HL-60 (cell line): ENCODE data around the gene SNORC.

Experiments used
- DNase-seq, 2 experiments: peaks; one replicate each; pipeline ENCODE4 v3.0.0-alpha.2; 2010 to 2020; ENCODE audit warnings: low read depth in 1 of 2, low spot score in 1 of 2
- H3K27ac ChIP-seq: fragments of 250-450 bp; sonication (Bioruptor Pico); replicated peaks from 2 replicates; pipeline ENCODE4 v1.5.1; 2020; ENCODE audit warnings: mild to moderate bottlenecking, moderate library complexity
- H3K27me3 ChIP-seq: fragments of 250-450 bp; sonication (Bioruptor Pico); 2 replicates; pipeline ENCODE4 v1.5.1; 2021; ENCODE audit warnings: mild to moderate bottlenecking, moderate library complexity; ENCODE audit not compliant: insufficient read depth, poor library complexity, severe bottlenecking
- H3K4me3 ChIP-seq: replicated peaks from 2 replicates; pipeline ENCODE4 v1.5.1; 2011; ENCODE audit warnings: mild to moderate bottlenecking, control low read depth, low read length; ENCODE audit not compliant: insufficient read depth
- CTCF ChIP-seq: IDR thresholded peaks from one replicate; pipeline ENCODE4 v1.5.1; 2011; ENCODE audit warnings: low read length, control low read depth, inconsistent platforms; ENCODE audit not compliant: insufficient read depth
- GABPA ChIP-seq: IDR thresholded peaks from 2 replicates; pipeline ENCODE4 v1.6.1; 2012; ENCODE audit warnings: low read depth
- POLR2AphosphoS5 ChIP-seq: IDR thresholded peaks from 2 replicates; pipeline ENCODE4 v1.6.1; 2012; ENCODE audit warnings: low read depth
- SPI1 ChIP-seq: IDR thresholded peaks from 2 replicates; pipeline ENCODE4 v1.6.1; 2012; ENCODE audit warnings: low read depth, mild to moderate bottlenecking, borderline replicate concordance
- TF ChIP-seq, protein P1 (sequence below): IDR thresholded peaks from 2 replicates; pipeline ENCODE4 v1.6.1; 2012; ENCODE audit warnings: low read depth; ENCODE audit not compliant: insufficient replicate concordance

The SNORC gene

GRCh38 chr2:232888099-232888836 lies 18.2 kb downstream of the SNORC start:
- DNase-seq = no peak
- no peak overlapping the region for H3K27ac ChIP-seq
- TF ChIP-seq POLR2AphosphoS5 (no peak), SPI1 (no peak), GABPA (no peak), CTCF (no peak)
- TF ChIP-seq, protein P1, sequence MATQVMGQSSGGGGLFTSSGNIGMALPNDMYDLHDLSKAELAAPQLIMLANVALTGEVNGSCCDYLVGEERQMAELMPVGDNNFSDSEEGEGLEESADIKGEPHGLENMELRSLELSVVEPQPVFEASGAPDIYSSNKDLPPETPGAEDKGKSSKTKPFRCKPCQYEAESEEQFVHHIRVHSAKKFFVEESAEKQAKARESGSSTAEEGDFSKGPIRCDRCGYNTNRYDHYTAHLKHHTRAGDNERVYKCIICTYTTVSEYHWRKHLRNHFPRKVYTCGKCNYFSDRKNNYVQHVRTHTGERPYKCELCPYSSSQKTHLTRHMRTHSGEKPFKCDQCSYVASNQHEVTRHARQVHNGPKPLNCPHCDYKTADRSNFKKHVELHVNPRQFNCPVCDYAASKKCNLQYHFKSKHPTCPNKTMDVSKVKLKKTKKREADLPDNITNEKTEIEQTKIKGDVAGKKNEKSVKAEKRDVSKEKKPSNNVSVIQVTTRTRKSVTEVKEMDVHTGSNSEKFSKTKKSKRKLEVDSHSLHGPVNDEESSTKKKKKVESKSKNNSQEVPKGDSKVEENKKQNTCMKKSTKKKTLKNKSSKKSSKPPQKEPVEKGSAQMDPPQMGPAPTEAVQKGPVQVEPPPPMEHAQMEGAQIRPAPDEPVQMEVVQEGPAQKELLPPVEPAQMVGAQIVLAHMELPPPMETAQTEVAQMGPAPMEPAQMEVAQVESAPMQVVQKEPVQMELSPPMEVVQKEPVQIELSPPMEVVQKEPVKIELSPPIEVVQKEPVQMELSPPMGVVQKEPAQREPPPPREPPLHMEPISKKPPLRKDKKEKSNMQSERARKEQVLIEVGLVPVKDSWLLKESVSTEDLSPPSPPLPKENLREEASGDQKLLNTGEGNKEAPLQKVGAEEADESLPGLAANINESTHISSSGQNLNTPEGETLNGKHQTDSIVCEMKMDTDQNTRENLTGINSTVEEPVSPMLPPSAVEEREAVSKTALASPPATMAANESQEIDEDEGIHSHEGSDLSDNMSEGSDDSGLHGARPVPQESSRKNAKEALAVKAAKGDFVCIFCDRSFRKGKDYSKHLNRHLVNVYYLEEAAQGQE = no peak
- H3K27me3 ChIP-seq = peaks cover 3% of the 10 kb centered on the region
- H3K4me3 ChIP-seq = no peak overlapping the region

- Histone ChIP-seq H3K27ac (no peak overlapping the region), H3K4me3 (no peak overlapping the region), H3K27me3 (peaks cover 3% of the 10 kb centered on the region)
- no peak for DNase-seq
- TF ChIP-seq, protein P1 = no peak
- TF ChIP-seq CTCF = no peak
- no peak for TF ChIP-seq POLR2AphosphoS5
- no peak for TF ChIP-seq GABPA
- no peak for TF ChIP-seq SPI1
These were observed 18.9 kb downstream of the SNORC start for GRCh38 chr2:232888839-232889529.

DNA sequence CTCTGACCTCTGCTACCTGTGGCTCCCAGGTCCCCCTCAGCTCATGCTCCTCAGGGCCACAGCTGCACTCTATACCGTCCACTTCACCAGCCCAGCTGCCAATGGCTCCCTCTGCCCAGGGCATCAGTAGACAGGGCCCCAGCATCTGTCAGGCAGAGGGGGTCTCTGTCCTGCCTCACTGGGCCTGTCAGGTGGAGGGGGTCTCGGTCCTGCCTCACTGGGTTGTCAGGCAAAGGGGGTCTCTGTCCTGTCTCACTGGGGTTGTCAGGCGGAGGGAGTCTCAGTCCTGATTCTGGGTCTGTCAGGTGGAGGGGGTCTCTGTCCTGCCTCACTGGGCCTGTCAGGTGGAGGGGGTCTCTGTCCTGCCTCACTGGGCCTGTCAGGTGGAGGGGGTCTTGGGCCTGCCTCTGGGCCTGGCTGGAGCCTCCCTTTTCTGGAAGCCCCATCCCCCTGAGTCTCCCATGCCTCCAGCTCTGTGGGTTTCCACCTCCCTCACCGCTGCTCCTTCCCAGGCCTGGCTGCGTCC lies 19.9 kb downstream of the SNORC start:
- no peak for DNase-seq
- Histone ChIP-seq H3K27ac (no peak overlapping the region), H3K4me3 (no peak overlapping the region), H3K27me3 (peaks cover 3% of the 10 kb centered on the region)
- TF ChIP-seq SPI1 = no peak
- no peak for TF ChIP-seq CTCF
- TF ChIP-seq POLR2AphosphoS5 = no peak
- TF ChIP-seq GABPA = no peak
- TF ChIP-seq, protein P1 = no peak
